Islet of Langerhans (tissue), 1 donor: ENCODE results near the gene ANKRD66.
"Not testable (repeated sequence)": the region's sequence is repeated elsewhere in the genome, so short reads cannot be mapped to it uniquely, and the experiment has no call there.

ENCODE experiments used
- FAIRE-seq: peaks from one replicate; lab custom pipeline; 2011; peaks lifted over from hg19 to GRCh38; lab: Jason Lieb, UNC

ANKRD66 gene

GRCh38 chr6:46746696-46747095 is at the start of gene ANKRD66:
ANKRD66 (plus strand) TSS chr6:46746933; CDS start chr6:46751949, 5,016 bp downstream.
- FAIRE-seq, result no peak

DNA sequence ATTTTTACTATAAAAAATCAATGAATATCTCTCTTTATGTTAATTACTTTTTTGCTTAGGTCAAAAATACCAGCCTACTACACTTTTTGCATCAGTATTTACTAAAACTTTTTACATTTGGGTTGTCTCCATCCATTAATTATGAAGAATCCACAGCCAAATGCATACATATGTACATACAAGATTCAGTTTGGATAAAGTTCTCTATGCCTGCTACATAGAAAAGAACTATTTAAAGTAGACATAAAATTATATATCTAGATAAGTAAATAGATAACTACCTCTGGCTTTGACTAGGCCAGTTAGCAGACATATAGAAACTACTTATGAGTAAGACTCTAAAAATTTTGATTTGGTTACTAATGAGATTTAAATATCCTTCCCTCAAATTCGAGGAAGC is 46.8 kb upstream of the ANKRD66 start:
- FAIRE-seq, result no peak

- FAIRE-seq, result no peak
Measured at GRCh38 chr6:46704562-46704961, 42.2 kb upstream of the ANKRD66 start.

- FAIRE-seq, result no peak
Measured at GRCh38 chr6:46706464-46706863, 40.3 kb upstream of the ANKRD66 start.

DNA sequence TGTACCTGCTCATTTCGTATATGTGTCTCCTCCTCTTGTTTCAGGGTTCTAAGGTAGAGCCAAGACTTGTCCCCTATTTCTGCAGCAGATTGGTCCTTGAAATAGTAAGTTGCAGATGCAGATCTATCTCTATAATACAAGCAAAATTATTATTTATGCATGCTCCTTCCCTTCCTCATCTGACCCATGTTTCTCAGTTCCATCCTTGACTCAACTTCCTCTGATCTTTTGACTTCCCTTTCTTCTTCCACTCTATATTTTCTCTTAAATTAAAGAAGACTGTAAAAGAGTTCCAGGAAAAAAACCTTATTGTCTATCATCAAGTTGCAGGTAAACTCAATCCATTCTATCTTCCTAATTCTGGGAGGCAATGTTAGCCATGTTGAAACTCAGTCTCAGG is 35.2 kb upstream of the ANKRD66 start:
- FAIRE-seq, result no peak

DNA sequence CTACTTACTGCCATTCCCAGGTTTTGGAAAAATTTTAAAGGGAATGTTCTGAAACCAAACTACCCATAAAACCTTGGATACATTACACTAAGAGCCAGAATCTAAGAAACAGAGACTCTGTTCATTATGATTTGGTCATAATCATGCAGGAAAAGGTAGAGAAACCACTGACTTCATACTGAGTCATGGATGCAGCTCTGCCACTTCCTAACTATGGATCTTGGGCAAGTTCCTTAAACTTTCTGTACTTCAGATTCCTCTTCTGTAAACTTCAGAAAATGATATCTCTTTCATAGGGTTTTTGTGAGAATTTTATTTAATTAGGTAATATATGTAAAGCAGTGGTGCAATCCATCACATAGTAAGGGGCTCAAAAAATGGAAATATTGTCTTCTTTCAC is 31.6 kb upstream of the ANKRD66 start:
- no peak for FAIRE-seq

DNA sequence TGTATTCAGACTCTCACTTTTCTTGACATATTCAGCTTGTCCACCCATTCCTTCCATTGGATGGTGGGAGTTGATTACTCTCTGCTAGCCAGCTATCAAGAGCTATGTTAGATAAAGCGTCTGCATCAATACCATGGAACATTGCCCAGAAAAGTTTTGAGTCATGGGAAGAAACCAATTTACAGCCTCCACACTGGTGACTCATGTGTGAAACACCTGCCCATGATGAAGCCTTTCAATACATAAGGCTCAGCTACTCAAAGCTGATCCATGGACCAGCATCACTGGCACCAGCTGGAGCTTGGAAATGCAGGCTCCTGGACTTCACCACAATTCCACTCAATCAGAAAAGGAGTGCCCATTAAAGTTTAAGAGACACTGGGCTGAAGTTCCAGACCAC is 27.6 kb upstream of the ANKRD66 start:
- no peak for FAIRE-seq

DNA sequence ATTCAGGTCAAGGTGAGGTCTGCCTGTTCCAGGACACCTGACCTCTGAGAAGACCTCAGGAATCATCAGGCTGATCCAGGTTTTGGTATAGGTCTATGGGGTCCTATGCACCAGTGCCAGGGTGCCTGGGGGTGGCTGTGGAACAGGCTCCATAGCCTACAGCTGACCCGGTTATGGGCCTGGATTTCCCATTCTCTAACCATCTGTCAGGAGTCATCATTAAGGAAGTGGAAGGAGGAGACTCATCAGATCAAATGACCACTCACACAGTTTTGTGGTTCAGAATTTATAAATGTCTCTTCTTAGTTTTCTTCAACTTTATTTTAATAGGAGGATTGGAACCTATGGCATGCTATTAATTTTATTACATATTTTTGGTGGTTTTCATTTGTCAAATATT is 26.3 kb upstream of the ANKRD66 start:
- no peak for FAIRE-seq

DNA sequence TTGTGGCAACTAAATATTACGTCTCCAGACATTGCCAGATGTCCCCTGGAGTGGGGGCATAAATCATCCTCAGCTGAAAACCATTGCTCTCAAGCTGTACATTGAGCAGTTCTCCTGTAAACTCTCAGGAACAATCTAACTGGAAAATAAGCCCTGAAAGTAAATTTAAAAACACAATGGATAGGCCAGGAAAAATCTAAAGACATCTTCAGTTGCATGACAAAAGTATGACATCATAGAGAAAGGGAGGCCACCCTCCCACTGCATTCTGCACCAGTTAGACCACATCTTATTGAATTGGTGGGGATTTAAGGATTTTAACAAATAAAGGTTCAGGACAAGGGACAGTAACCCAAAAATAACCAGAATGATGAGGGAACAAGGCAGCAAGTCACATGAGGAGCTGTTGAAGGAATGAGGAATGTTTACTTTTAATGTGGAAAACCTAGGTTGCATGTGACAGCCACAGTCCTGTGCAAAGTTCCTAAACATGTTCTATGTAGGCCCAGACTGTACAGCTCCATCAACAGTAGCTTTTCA is 16.9 kb upstream of the ANKRD66 start:
- FAIRE-seq, result no peak

DNA sequence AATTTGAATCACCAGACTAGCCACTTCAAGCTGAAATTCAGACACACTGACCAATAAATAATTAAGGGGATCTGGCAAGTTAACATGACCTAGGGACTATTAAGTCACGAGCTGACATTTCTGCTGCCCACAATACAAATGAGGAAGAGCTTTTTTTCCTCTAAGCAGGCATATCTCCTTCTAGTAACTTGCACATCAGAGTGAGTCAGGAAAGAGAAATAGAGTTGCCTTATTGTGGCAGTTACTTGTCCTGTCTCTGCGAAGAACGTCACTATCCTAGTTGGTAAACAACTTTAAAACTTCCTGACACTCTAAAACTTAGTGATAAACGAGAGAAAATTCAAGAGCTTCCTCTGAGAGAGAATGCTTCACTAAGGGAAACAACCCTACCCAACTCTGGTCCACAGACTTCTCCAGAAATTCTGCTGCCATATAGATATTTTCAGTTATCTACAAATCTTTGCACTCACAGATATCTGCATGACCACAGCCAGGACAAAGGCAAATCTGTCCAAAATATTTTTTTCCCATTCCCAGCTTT is 15.7 kb upstream of the ANKRD66 start:
- no peak for FAIRE-seq

DNA sequence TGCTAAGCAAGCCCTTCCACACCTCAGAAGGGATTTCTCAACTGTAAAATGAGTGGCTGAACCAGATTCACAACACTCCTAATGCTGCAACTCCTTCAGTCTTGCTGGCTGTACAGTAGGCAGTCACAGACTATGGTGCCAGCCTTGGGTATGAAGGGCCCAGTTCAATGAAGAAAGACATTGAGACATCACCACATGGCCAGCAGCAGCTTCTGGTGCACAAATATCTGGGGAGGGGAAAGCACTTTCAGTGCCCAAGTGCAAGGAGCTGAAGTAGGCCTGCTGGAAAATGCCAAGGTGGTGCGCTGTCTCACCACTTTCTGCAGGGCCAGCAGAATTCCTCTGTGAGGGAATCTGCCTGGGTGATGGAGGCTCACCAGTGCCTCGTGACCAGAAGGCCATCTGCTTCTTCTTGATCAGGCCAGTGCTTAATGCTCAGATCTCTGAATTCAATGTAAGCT is 13.4 kb upstream of the ANKRD66 start:
- FAIRE-seq, result no peak

GRCh38 chr6:46734867-46735719 is 11.6 kb upstream of the ANKRD66 start, which contains the start of gene PLA2G7:
PLA2G7 (minus strand) TSS chr6:46735375; CDS start chr6:46722891, 12,484 bp downstream.
- no peak for FAIRE-seq

DNA sequence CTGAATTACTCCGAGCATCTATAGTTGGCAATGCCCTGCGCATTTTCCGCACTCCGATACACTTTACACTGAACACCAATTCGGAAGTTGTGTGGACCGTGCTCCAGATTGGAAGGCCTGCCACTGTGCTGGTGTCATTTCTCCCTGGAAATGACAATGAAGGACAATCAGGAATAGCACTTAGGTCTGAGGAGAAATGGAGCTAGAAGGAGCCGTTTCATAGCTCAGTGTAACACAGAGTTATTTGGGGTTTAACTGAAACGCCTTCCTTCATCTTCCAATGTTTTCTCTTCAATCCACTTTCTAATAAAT is 11.1 kb upstream of the ANKRD66 start:
- FAIRE-seq, result no peak

GRCh38 chr6:46736906-46737305 is 9.8 kb upstream of the ANKRD66 start:
- FAIRE-seq, result no peak

GRCh38 chr6:46741482-46741881 is 5.3 kb upstream of the ANKRD66 start:
- no peak for FAIRE-seq

GRCh38 chr6:46741910-46742309 is 4.8 kb upstream of the ANKRD66 start:
- FAIRE-seq, result no peak

DNA sequence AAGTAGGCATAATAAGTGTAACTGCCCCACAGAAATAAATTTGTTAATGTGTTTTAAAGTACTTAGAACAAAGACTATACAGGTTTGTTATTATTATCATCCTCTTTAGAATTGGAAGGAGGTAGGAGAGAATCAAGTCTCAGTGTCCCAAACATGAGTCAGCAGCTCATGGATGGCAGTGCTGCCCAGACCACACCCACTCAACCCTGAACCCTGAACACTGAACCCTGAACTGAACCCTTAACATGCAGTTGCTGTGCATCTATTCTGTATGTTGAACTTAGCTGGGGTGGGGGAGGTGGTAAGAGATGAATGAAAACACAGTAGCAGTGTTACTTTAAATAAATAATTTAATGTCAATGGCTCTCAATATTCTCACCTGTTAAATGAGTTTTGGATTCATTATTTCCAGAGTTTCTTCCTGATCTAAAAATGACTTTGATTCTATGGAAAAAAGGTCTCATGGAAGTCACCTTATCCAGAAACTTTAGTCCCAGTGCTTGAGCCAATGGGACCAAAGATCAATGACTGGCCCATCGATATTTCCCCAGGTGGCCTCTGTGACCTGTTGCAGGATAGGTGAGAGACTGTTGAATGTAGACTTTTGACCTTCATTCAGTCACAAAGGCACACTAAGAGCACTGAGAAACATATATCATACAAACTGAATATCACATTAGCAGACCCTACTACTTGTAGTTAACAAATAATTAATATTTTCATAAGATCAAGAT is 3.1 kb upstream of the ANKRD66 start:
- no peak for FAIRE-seq

DNA sequence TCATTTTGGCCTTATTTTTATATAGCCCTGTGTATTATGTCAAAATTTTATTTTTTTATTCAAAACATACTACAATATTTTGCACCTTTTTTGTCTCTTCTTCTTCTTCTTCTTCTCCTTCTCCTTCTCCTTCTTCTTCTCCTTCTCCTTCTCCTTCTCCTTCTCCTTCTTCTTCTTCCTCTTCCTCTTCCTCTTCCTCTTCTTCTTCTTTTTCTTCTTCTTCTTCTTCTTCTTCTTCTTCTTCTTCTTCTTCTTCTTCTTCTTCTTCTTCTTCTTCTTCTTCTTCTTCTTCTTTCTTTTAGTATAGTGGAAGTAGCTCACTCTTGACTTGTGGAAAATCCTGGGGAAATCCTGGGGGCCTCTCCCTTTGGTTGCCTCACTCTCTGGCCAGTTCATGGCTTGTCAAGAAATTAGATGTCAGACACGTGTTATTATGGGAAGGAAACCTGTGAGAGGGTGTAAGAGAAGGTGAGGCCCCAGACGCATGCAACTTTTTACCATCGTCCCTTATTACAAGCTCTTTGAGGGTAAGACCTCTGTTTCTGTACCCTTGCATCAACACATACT is 2.5 kb upstream of the ANKRD66 start:
- not testable (repeated sequence) for FAIRE-seq

DNA sequence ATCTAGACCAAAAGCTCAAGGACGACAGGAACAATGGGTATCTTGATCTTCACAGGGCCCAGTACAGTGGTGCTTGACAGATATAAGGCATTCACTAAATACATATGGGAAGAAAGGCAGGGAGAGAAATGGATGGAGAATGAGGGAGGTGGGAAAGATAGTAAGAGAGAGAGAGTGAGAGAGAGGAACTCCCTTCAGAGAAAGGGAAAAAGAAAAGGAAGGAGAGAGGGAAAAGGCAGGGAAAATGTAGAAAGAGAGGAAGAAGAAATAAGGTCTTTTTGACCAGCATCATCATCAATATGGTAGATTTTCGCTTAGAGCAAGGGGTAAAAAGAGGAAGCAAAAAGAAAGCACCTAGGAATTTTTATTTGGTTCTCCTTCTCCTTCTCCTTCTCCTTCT is 760 bp upstream of the ANKRD66 start:
- FAIRE-seq, result no peak

DNA sequence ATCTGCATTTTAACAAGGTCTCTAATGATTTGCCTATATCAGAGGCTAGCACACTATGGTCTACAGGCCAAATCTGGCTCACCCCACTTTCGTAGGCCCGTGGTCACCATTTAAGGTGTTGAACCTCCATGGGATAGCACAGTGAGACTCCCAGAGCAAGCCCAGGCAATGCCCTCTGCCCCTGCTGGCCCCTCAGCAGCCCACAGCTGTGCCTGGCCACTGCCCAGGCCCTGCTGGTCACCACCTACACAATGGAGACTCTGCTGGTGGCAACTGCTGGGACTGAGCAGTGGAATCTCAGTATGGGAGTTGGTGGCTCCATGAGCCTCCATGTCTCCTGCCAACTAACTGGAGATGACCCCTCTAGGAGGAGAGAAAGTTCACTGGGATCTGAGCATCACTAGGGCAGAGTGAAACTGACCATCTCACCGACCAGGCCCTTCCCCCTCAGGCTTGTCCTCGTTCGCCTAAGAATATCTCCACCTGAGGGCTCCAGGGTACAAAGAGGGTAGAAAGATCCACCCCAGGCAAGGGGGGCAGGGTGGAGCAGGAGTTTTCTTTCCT is 2.3 kb downstream of the ANKRD66 start:
- FAIRE-seq, result no peak

DNA sequence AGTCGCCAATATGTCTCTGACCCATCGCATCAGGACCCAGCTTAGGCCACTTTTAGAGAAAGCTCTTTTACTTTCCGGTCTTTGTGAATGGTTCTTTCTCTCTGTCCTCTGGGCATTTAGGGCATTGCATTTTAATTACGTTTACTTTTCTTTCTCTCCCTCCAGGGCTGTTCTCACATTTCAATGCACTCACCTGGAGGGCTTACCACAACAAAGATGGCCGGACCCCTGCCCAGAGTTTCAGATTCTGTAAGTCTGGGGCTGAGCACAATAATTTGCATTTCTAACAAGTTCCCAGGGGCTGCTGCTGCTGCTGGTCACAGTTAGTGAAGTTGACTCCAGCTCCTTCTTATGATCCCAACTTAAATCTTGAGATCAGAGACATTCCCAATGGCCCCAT is 3.0 kb downstream of the ANKRD66 start:
- no peak for FAIRE-seq

DNA sequence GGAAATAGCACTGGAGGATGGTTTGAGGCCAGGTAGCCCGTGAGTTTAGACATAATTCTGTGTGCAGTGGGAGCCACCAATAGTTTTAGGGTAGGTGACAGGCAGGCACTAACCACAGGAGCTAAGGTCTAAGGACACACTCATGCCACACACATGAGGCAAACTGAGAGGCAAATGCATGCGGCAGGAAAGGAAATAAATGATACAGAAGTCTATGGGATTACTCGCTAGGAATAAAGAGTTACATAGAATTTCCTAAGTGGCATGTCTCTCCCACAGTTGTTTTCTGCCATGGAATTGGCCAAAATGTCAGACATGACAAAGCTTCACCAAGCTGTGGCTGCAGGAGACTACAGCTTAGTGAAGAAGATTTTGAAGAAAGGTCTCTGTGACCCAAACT is 4.9 kb downstream of the ANKRD66 start:
- no peak for FAIRE-seq
